RWPE2 (cell line): Measurements from ENCODE around the gene ADM2.
A peak's percentile ranks its signal among the peaks of the same experiment; 100 is the strongest.

Experiments used
- ATAC-seq: fragments of 200-7000 bp; cut with Tn5 transposase; 3 replicates; pipeline ENCODE4 v1.9.1; 2021; ENCODE audit warnings: low read depth
- DNase-seq: peaks from one replicate; pipeline ENCODE4 v3.0.0-alpha.2; 2020; ENCODE audit warnings: low spot score
- H3K27ac ChIP-seq: fragments of 450-650 bp; 2 replicates; pipeline ENCODE4 v1.5.1; 2017; ENCODE audit warnings: mild to moderate bottlenecking; ENCODE audit not compliant: poor library complexity, severe bottlenecking
- H3K27me3 ChIP-seq: fragments of 250-450 bp; sonication (Bioruptor Pico); 2 replicates; pipeline ENCODE4 v1.5.1; 2021; ENCODE audit warnings: mild to moderate bottlenecking, moderate library complexity; ENCODE audit not compliant: insufficient read depth, poor library complexity, severe bottlenecking
- H3K36me3 ChIP-seq: fragments of 250-450 bp; sonication (Bioruptor Pico); 2 replicates; pipeline ENCODE4 v1.5.1; 2020; ENCODE audit warnings: low read depth, mild to moderate bottlenecking, moderate library complexity
- H3K4me1 ChIP-seq: fragments of 250-450 bp; sonication (Bioruptor Pico); 2 replicates; pipeline ENCODE4 v1.5.1; 2021; ENCODE audit warnings: mild to moderate bottlenecking, moderate library complexity; ENCODE audit not compliant: insufficient read depth, poor library complexity, severe bottlenecking
- H3K4me3 ChIP-seq: fragments of 250-450 bp; sonication (Bioruptor Pico); 2 replicates; pipeline ENCODE4 v1.5.1; 2021; ENCODE audit warnings: mild to moderate bottlenecking, moderate library complexity; ENCODE audit not compliant: severe bottlenecking
- H3K9me3 ChIP-seq: fragments of 250-450 bp; sonication (Bioruptor Pico); 2 replicates; pipeline ENCODE4 v1.5.1; 2021; ENCODE audit warnings: mild to moderate bottlenecking, moderate library complexity; ENCODE audit not compliant: severe bottlenecking
- TF ChIP-seq, protein P1 (sequence below): fragments of 450-650 bp; IDR thresholded peaks from one replicate; pipeline ENCODE4 v1.5.1; 2017; ENCODE audit warnings: mild to moderate bottlenecking, moderate library complexity; ENCODE audit not compliant: poor library complexity, severe bottlenecking

Gene ADM2

GRCh38 chr22:50500452-50500851 is 19.1 kb downstream of the ADM2 start:
- Histone ChIP-seq H3K4me3 (no peak overlapping the region), H3K4me1 (no peaks in the 10 kb centered on the region), H3K27ac (no peak overlapping the region), H3K27me3 (no peaks in the 10 kb centered on the region), H3K36me3 (peaks cover 12% of the 10 kb centered on the region), H3K9me3 (no peaks in the 10 kb centered on the region)
- no peak for ATAC-seq
- TF ChIP-seq, protein P1, sequence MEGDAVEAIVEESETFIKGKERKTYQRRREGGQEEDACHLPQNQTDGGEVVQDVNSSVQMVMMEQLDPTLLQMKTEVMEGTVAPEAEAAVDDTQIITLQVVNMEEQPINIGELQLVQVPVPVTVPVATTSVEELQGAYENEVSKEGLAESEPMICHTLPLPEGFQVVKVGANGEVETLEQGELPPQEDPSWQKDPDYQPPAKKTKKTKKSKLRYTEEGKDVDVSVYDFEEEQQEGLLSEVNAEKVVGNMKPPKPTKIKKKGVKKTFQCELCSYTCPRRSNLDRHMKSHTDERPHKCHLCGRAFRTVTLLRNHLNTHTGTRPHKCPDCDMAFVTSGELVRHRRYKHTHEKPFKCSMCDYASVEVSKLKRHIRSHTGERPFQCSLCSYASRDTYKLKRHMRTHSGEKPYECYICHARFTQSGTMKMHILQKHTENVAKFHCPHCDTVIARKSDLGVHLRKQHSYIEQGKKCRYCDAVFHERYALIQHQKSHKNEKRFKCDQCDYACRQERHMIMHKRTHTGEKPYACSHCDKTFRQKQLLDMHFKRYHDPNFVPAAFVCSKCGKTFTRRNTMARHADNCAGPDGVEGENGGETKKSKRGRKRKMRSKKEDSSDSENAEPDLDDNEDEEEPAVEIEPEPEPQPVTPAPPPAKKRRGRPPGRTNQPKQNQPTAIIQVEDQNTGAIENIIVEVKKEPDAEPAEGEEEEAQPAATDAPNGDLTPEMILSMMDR = no peak
- no peak for DNase-seq

DNA sequence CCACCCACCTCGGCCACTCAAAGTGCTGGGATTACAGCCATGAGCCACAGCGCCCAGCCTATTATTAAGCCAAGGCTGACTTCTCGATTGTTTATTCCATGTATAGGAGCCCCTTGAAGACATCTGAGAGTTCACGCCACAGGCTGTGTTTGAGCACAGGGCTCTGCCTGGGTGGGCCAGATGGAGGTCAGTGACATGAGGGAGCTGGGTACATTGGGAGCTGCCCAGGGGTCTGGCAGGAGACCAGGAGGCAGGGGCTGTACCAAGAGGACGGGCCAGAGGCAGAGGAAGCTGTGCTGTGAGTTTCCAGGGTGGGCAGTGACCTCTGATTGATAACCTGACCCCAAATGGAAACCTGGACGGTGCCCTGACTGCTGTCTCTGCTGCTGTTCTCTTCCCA is 20.8 kb downstream of the ADM2 start:
- no peaks in the 10 kb centered on the region for H3K9me3 ChIP-seq
- no peaks in the 10 kb centered on the region for H3K27me3 ChIP-seq
- H3K36me3 ChIP-seq = peaks cover 17% of the 10 kb centered on the region
- no peak overlapping the region for H3K4me3 ChIP-seq
- no peak for DNase-seq
- no peaks in the 10 kb centered on the region for H3K4me1 ChIP-seq
- ATAC-seq = no peak
- TF ChIP-seq, protein P1 = no peak
- H3K27ac ChIP-seq = no peak overlapping the region

DNA sequence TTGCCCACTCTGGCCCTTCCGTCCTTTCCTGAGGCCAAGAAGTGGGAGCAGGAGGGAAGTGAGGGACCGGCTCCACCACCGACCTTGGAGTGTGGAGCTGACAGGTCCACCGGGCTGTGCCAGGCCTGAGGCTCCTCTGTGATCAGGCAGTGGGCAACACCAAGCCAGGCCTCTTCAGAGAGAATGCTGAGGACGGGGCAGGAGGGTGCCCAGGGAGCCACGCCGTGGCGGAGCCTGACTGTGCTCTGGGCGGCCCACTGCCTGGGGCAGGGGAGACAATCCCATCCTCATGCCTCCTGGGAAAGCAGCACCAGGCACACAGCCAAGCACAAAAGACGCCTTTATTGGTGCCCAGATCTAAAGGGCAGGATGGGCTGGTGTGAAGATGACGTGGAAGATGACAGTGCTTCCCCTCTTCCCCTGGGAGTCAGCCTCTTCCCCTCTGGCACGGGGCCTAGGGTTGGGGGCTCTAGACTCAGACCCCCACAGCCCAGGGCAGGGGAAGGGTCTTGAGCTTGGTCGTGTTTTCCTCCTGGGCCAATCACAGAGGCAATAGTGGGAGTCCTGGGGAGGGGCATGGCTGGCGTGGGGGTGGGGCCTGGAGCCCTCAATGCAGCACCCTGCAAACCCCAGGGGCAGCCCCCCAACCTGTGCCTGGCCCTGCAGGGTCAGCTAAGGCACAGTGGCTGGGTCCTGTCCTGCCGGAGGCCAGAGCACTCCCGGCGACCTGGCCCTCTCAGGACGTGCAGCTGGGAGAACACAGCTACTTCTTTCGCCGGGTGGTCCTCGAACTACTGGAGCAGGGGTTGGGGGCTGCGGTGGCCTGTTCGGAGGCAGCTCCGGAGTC is 21.5 kb downstream of the ADM2 start:
- no peaks in the 10 kb centered on the region for H3K9me3 ChIP-seq
- peaks cover 17% of the 10 kb centered on the region for H3K36me3 ChIP-seq
- DNase-seq (peak; percentile 63), ATAC-seq (no peak)
- no peaks in the 10 kb centered on the region for H3K27me3 ChIP-seq
- no peak overlapping the region for H3K4me3 ChIP-seq
- H3K27ac ChIP-seq = no peak overlapping the region
- TF ChIP-seq, protein P1 = no peak
- H3K4me1 ChIP-seq = no peaks in the 10 kb centered on the region

GRCh38 chr22:50503475-50504145 is 22.3 kb downstream of the ADM2 start:
- Histone ChIP-seq H3K36me3 (peaks cover 17% of the 10 kb centered on the region), H3K4me1 (no peaks in the 10 kb centered on the region), H3K9me3 (no peaks in the 10 kb centered on the region), H3K27me3 (no peaks in the 10 kb centered on the region), H3K27ac (no peak overlapping the region), H3K4me3 (no peak overlapping the region)
- TF ChIP-seq, protein P1 = no peak
- DNase-seq (peak; percentile 61), ATAC-seq (no peak)
